ENCODE measurements around the gene SHISAL1.

The SHISAL1 gene

GRCh38 chr22:44301039-44301438, 11.7 kb downstream of the SHISAL1 start:
- Histone ChIP-seq H3K9me3 (ENCODE audit: control insufficient read depth, low read length) (no peaks in the 10 kb centered on the region), H3K36me3 (ENCODE audit: control insufficient read depth, insufficient read depth, low read length) (no peaks in the 10 kb centered on the region), H3K9ac (no peak overlapping the region), H3K27ac (no peak overlapping the region), H3K4me2 (ENCODE audit: low read length) (no peak overlapping the region), H3K4me1 (no peaks in the 10 kb centered on the region), H3K27me3 (ENCODE audit: control insufficient read depth, insufficient read depth, low read length) (no peaks in the 10 kb centered on the region), H3K79me2 (no peaks in the 10 kb centered on the region), H3K4me3 (ENCODE audit: low read depth, low read length) (no peak overlapping the region), H2AFZ (no peak overlapping the region)
- no peak for TF ChIP-seq CTCF (IDR thresholded peaks at IDR 0.05)

DNA sequence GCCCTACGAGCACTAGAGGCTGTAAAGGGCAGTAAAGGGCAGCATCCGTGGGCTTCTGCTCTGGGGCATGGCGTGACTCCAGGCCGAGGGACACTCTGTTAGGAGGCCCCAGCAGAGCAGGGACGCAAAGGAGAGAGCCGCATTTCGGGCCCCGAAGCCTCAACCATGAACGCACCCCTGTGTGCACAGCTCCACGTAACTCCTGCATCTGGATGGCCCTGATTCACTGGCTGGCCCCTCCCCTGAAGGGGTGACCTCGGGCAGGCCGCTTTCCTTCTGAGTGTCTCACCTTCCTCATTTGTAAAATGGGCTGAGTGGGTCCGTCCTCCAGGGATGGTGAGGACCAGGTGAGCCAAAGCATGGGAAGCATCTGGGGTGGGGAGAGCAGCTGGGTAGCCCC, 13.6 kb downstream of the SHISAL1 start:
- Histone ChIP-seq H3K4me1 (no peaks in the 10 kb centered on the region), H3K4me3 (ENCODE audit: low read depth, low read length) (no peak overlapping the region), H3K27ac (no peak overlapping the region), H3K9ac (no peak overlapping the region), H3K36me3 (ENCODE audit: control insufficient read depth, insufficient read depth, low read length) (no peaks in the 10 kb centered on the region), H3K4me2 (ENCODE audit: low read length) (no peak overlapping the region), H2AFZ (no peak overlapping the region), H3K79me2 (no peaks in the 10 kb centered on the region), H3K9me3 (ENCODE audit: control insufficient read depth, low read length) (no peaks in the 10 kb centered on the region), H3K27me3 (ENCODE audit: control insufficient read depth, insufficient read depth, low read length) (no peaks in the 10 kb centered on the region)
- TF ChIP-seq CTCF (IDR thresholded peaks at IDR 0.05), result no peak

- Histone ChIP-seq H3K79me2 (no peaks in the 10 kb centered on the region), H3K4me1 (no peaks in the 10 kb centered on the region), H3K9me3 (ENCODE audit: control insufficient read depth, low read length) (no peaks in the 10 kb centered on the region), H3K36me3 (ENCODE audit: control insufficient read depth, insufficient read depth, low read length) (no peaks in the 10 kb centered on the region), H3K4me3 (ENCODE audit: low read depth, low read length) (no peak overlapping the region), H3K27ac (no peak overlapping the region), H3K4me2 (ENCODE audit: low read length) (no peak overlapping the region), H3K27me3 (ENCODE audit: control insufficient read depth, insufficient read depth, low read length) (no peaks in the 10 kb centered on the region), H2AFZ (no peak overlapping the region), H3K9ac (no peak overlapping the region)
- TF ChIP-seq CTCF (IDR thresholded peaks at IDR 0.05), result no peak
These were observed 14.2 kb downstream of the SHISAL1 start for GRCh38 chr22:44298406-44299091.

DNA sequence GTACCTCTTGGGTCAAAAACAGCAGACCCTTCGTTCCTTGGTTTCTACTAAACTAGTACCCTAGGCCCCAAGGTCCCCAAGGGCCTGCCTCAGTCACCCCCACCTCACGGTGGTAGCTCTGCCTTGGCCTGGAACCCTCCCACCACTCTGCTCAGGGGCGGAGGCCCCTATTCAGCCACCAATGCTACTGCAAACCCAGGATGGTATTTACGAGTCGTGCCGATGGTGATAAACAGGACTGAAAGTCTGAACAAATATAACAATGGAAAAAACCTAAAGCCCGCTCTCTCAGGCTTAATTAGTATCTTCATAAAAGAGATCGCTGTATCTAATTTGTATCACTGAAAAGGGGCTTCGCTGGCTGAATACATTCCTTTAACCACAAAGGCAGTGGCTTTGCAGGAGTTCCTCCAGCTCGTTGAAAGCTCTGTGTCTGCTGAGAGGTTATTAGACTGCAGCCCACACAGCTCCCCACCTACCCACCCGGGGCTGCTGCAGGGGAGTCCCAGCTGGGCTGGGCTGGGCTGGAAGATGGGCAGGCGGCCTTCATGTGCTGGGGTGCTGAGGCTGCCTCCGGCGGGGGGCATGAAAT, 15.2 kb downstream of the SHISAL1 start:
- H3K27ac ChIP-seq, result no peak overlapping the region
- H3K4me3 ChIP-seq (ENCODE audit: low read depth, low read length), result no peak overlapping the region
- no peak overlapping the region for H2AFZ ChIP-seq
- H3K4me1 ChIP-seq, result no peaks in the 10 kb centered on the region
- TF ChIP-seq CTCF (IDR thresholded peaks at IDR 0.05), result no peak
- no peaks in the 10 kb centered on the region for H3K36me3 ChIP-seq (ENCODE audit: control insufficient read depth, insufficient read depth, low read length)
- H3K9ac ChIP-seq, result no peak overlapping the region
- no peaks in the 10 kb centered on the region for H3K27me3 ChIP-seq (ENCODE audit: control insufficient read depth, insufficient read depth, low read length)
- no peak overlapping the region for H3K4me2 ChIP-seq (ENCODE audit: low read length)
- H3K9me3 ChIP-seq (ENCODE audit: control insufficient read depth, low read length), result no peaks in the 10 kb centered on the region
- no peaks in the 10 kb centered on the region for H3K79me2 ChIP-seq

DNA sequence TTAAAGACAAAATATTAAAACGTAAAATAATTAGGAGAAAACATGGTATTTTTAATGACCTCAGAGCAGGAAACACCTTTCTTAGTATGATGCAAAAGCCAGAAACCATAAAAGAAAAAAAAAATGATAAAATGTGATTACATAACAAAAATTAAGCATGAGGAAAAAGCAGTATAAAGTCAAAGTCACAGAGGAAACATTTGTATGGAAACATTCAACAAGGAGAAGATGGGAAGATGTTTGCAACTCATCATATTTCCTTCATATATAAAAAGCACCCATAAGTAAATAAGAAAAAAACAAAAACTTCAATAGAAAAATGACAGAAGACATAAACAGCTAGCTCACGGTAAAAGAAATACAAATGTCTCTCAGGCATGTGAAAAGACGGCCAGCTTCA, 17.3 kb downstream of the SHISAL1 start:
- H3K36me3 ChIP-seq (ENCODE audit: control insufficient read depth, insufficient read depth, low read length), result no peaks in the 10 kb centered on the region
- no peak overlapping the region for H3K9ac ChIP-seq
- H3K4me1 ChIP-seq, result no peaks in the 10 kb centered on the region
- no peak overlapping the region for H3K27ac ChIP-seq
- no peak overlapping the region for H3K4me2 ChIP-seq (ENCODE audit: low read length)
- no peaks in the 10 kb centered on the region for H3K79me2 ChIP-seq
- no peaks in the 10 kb centered on the region for H3K27me3 ChIP-seq (ENCODE audit: control insufficient read depth, insufficient read depth, low read length)
- no peaks in the 10 kb centered on the region for H3K9me3 ChIP-seq (ENCODE audit: control insufficient read depth, low read length)
- H2AFZ ChIP-seq, result no peak overlapping the region
- TF ChIP-seq CTCF (IDR thresholded peaks at IDR 0.05), result no peak
- no peak overlapping the region for H3K4me3 ChIP-seq (ENCODE audit: low read depth, low read length)
